ENCODE data around the gene DIAPH3.

DIAPH3 gene

GRCh38 chr13:59776924-59777690 is 386.6 kb downstream of the DIAPH3 start:
- no peak for DNase-seq (ENCODE audit: low read depth, low spot score)
- H3K4me3 ChIP-seq (ENCODE audit: low read length) = no peak overlapping the region

- no peak overlapping the region for H3K4me3 ChIP-seq (ENCODE audit: low read length)
- DNase-seq (ENCODE audit: low read depth, low spot score) = no peak
Observed at GRCh38 chr13:59774491-59774971, 389.2 kb downstream of the DIAPH3 start.

- H3K4me3 ChIP-seq (ENCODE audit: low read length) = no peak overlapping the region
- no peak for DNase-seq (ENCODE audit: low read depth, low spot score)
Observed at GRCh38 chr13:59771272-59771671, 392.5 kb downstream of the DIAPH3 start.

GRCh38 chr13:59770451-59770850 is 393.3 kb downstream of the DIAPH3 start:
- H3K4me3 ChIP-seq (ENCODE audit: low read length) = no peak overlapping the region
- DNase-seq (ENCODE audit: low read depth, low spot score) = no peak

- DNase-seq (ENCODE audit: low read depth, low spot score) = no peak
- H3K4me3 ChIP-seq (ENCODE audit: low read length) = no peak overlapping the region
Observed at GRCh38 chr13:59766236-59766635, 397.5 kb downstream of the DIAPH3 start.

- no peak overlapping the region for H3K4me3 ChIP-seq (ENCODE audit: low read length)
- no peak for DNase-seq (ENCODE audit: low read depth, low spot score)
Observed at GRCh38 chr13:59755632-59756290, 408.0 kb downstream of the DIAPH3 start.

GRCh38 chr13:59754411-59754810 is 409.3 kb downstream of the DIAPH3 start:
- DNase-seq (ENCODE audit: low read depth, low spot score) = no peak
- no peak overlapping the region for H3K4me3 ChIP-seq (ENCODE audit: low read length)

- H3K4me3 ChIP-seq (ENCODE audit: low read length) = no peak overlapping the region
- no peak for DNase-seq (ENCODE audit: low read depth, low spot score)
Observed at GRCh38 chr13:59750860-59751259, 412.9 kb downstream of the DIAPH3 start.

GRCh38 chr13:59748046-59748445 is 415.7 kb downstream of the DIAPH3 start:
- no peak for DNase-seq (ENCODE audit: low read depth, low spot score)
- no peak overlapping the region for H3K4me3 ChIP-seq (ENCODE audit: low read length)

- no peak overlapping the region for H3K4me3 ChIP-seq (ENCODE audit: low read length)
- no peak for DNase-seq (ENCODE audit: low read depth, low spot score)
Observed at GRCh38 chr13:59747529-59747928, 416.2 kb downstream of the DIAPH3 start.

- DNase-seq (ENCODE audit: low read depth, low spot score) = no peak
- H3K4me3 ChIP-seq (ENCODE audit: low read length) = no peak overlapping the region
Observed at GRCh38 chr13:59746291-59746962, 417.3 kb downstream of the DIAPH3 start.

- no peak overlapping the region for H3K4me3 ChIP-seq (ENCODE audit: low read length)
- no peak for DNase-seq (ENCODE audit: low read depth, low spot score)
Observed at GRCh38 chr13:59745392-59745788, 418.3 kb downstream of the DIAPH3 start.

GRCh38 chr13:59744747-59745391 is 418.9 kb downstream of the DIAPH3 start:
- no peak overlapping the region for H3K4me3 ChIP-seq (ENCODE audit: low read length)
- DNase-seq (ENCODE audit: low read depth, low spot score) = no peak

- no peak for DNase-seq (ENCODE audit: low read depth, low spot score)
- H3K4me3 ChIP-seq (ENCODE audit: low read length) = no peak overlapping the region
Observed at GRCh38 chr13:59743195-59743594, 420.5 kb downstream of the DIAPH3 start.

GRCh38 chr13:59742467-59742866 is 421.3 kb downstream of the DIAPH3 start:
- DNase-seq (ENCODE audit: low read depth, low spot score) = no peak
- H3K4me3 ChIP-seq (ENCODE audit: low read length) = no peak overlapping the region

- DNase-seq (ENCODE audit: low read depth, low spot score) = no peak
- H3K4me3 ChIP-seq (ENCODE audit: low read length) = no peak overlapping the region
Observed at GRCh38 chr13:59738921-59739320, 424.8 kb downstream of the DIAPH3 start.

GRCh38 chr13:59734393-59734792 is 429.3 kb downstream of the DIAPH3 start:
- H3K4me3 ChIP-seq (ENCODE audit: low read length) = no peak overlapping the region
- no peak for DNase-seq (ENCODE audit: low read depth, low spot score)

GRCh38 chr13:59733744-59734143 is 430.0 kb downstream of the DIAPH3 start:
- DNase-seq (ENCODE audit: low read depth, low spot score) = no peak
- H3K4me3 ChIP-seq (ENCODE audit: low read length) = no peak overlapping the region

GRCh38 chr13:59730026-59730425 is 433.7 kb downstream of the DIAPH3 start:
- DNase-seq (ENCODE audit: low read depth, low spot score) = no peak
- H3K4me3 ChIP-seq (ENCODE audit: low read length) = no peak overlapping the region

All from Jurkat, Clone E6-1 (cell line).